ENCODE measurements around the gene KBTBD8.
A peak's percentile ranks its signal among the peaks of the same experiment; 100 is the strongest.

Gene KBTBD8, protein sequence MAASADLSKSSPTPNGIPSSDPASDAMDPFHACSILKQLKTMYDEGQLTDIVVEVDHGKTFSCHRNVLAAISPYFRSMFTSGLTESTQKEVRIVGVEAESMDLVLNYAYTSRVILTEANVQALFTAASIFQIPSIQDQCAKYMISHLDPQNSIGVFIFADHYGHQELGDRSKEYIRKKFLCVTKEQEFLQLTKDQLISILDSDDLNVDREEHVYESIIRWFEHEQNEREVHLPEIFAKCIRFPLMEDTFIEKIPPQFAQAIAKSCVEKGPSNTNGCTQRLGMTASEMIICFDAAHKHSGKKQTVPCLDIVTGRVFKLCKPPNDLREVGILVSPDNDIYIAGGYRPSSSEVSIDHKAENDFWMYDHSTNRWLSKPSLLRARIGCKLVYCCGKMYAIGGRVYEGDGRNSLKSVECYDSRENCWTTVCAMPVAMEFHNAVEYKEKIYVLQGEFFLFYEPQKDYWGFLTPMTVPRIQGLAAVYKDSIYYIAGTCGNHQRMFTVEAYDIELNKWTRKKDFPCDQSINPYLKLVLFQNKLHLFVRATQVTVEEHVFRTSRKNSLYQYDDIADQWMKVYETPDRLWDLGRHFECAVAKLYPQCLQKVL

DNA sequence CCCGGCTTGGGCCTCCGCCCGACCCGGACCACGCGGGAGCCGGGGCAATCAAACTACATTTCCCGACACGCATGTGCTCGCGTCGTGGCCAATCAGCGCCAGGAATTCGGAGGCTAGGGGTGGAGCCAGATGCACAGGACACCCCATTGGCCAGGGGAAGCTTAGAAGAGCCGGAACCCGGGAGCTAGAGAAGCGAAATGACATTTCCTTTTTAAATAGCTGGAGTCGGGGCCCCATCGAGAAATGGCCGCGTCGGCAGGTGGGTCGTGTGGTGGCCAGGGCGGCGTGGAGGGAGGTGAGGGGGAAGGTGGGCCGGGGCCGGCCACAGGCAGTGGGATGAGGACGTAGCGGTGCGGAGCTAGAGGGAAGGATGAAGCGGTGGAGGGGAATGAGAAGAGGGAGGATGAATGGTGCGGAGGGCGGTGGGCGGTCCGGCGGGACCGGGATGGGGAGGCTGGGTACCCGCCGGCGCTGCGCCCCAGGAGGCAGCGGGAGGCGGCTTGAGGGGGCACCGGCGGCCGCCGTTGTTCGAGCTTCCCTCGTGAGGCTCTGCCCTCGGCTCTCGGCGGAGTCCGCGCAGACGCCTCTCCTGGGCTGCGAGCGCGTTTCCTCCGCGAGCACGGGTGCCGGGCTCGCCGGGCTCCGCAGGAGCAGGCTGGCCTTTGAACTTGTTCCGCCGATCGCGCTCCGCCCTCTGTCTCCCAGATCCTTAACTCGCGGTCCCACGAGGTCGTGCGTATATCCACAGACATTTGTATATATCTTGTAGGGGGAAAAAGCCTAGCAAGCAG lies at the start of gene KBTBD8:
Gene KBTBD8, plus strand, starts transcription at position 195 of the 791 bp plus-strand sequence. Its CDS starts 49 bp downstream, at position 244.
- peak; percentile 100 for DNase-seq

GRCh38 chr3:66948838-66949237 lies 49.3 kb upstream of the KBTBD8 start:
- DNase-seq: no peak

- no peak for DNase-seq
Measured at GRCh38 chr3:66949898-66950297, 48.2 kb upstream of the KBTBD8 start.

DNA sequence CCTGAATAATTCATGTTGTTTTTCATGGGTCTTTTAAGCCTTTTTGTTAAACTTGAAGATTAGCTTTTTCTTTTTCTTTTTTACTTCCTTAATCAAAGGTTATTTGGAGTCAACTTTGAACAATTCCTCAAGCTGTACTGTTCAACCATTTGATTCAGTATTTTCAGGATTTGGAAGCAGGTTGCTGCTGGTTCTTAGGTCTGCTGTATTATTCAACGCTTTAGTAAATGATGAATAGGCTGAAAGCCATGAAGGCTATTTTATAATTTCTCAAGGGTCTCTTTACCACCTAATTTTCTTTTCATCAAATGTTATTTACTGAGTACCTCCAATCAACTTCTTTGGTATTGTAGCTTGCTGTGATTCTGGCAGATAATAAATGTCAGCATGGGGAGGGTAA lies 45.8 kb upstream of the KBTBD8 start:
- DNase-seq: no peak

DNA sequence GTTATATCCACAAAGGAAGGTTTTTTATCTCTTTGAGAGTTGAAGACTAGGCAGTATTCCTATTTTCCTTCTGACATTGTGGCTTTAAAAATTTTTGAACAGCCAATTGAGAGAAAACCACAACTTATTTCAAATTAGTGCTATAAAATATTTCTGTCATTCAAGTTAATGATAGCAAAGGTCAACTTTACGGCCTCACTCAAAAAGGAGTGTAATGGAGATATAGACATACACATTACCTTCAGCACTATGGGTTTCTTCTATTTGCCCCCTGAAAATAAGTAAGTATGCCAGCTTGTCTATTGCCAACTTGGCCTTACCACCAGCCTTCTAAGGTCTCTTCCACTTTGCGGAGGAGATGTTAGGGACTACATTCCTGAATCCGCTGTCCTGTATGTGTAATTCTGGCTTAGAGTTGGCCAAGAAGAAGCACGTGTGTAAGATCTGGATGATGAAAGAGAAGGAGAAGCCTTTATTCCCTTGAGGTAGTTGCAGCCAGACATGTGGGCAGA lies 44.1 kb upstream of the KBTBD8 start:
- DNase-seq: no peak

GRCh38 chr3:66956742-66957141 lies 41.4 kb upstream of the KBTBD8 start:
- no peak for DNase-seq

- DNase-seq: peak; percentile 53
Measured at GRCh38 chr3:66957367-66957766, 40.7 kb upstream of the KBTBD8 start.

- no peak for DNase-seq
Measured at GRCh38 chr3:66958067-66958466, 40.0 kb upstream of the KBTBD8 start.

DNA sequence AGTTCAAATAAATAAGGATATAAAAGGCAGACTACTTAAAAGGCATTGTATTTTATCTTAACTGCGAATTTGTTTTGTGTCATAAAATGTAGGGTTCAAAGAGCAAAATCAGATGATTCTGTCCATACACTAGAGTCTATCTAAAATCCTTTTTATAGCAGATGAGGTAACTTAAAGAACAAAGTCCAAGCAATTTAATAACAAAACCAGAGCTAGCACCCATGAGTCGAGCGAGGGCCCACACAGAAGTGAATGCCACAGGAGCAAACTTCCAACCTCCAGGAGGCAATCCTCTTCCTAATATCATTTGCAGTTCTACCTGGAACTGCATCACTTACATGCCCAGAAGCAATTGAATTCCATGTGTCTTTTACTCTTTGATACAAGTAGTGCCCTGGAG lies 35.4 kb upstream of the KBTBD8 start:
- no peak for DNase-seq

DNA sequence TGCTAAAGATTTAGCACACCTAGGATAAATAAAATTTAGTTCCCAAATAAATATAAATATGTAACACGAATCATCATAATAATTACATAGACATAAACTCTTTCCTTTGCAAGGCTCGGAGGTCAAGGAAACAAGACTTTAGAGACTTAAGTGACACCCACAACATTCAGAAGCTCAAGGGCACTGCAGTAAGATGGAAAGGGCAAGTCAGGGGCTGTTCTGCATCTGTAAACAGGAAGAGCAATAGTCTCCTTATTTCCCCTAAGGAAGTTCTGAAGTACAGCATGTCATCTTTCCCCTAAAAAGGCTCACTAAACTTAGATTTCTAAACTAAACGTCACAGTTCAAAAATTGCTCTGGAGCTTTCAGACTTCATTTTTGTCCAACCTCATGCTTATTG lies 26.9 kb upstream of the KBTBD8 start:
- DNase-seq: no peak

GRCh38 chr3:66971891-66972551 lies 26.1 kb upstream of the KBTBD8 start:
- DNase-seq: peak; percentile 89

DNA sequence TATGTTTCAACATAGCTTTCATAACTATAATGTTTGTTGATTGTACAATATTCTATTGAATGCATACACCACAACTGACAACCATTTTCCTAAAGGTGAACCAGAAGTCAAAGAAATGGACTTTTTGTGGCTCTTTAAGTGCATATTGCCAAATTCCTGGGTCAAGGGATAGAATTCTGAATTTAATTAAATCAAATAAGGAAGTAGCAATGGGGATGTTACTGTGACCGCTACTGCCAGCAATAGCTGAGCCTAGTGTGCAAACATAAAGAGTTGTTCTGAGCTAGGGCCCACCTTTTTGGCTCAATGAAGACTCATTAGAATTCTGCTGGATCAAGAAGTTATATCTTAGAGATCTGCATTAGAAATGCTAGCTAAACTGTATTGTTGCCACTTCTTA lies 17.3 kb upstream of the KBTBD8 start:
- no peak for DNase-seq

DNA sequence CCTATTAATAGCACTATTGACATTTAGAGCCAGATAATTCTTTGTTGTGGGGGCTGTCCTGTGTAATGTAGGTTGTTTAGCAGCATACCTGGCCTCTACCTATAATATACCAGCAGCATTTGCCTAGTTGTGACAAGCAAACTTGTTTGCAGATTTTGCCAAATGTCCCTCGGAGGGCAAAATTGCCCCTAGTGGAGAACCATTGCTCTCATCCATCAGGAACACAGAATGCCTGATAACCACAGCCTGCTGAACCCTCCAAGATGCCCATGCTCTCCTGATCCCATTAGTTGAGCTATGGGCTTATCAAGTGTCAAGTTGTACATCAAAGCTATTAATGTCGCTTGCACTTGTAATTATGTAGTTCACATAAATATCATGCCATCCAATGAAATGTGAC lies 15.0 kb upstream of the KBTBD8 start:
- DNase-seq: no peak

GRCh38 chr3:66985336-66985920 lies 12.7 kb upstream of the KBTBD8 start:
- DNase-seq: no peak

DNA sequence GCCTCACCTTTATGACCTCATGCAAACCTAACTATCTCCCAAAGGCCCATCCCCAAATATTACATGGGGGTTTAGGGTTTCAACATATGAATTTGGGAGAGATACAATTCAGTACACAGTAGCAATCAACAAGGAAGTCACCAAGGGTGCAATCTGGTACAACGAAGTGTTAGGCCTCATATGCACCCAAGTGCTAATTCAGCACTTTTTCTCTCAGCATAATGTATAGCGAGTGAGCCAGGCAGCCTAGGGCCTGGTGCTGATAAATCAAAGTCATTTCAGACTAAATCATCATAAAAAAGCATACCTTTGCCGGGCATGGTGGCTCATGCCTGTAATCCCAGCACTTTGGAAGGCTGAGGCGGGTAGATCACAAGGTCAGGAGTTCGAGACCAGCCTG lies 11.7 kb upstream of the KBTBD8 start:
- DNase-seq: no peak

DNA sequence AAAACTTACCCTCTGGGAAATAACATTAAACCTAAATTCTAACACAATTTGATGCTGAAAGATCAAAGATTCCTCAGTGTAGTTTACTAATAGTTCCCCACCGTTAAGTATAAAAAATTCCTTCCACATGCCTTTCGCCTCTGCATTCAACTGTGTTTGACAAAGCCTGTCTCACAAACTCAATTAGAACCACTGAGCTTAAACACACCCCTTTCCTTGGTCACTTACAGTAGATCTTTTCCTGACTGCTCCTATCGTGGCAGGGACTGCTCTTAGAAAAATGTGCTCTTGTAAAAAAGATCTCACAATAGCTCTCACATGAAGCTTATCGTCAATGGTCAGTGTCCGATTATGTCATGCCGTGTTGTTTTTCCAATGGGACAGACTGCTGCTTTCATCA lies 8.9 kb upstream of the KBTBD8 start:
- no peak for DNase-seq

- DNase-seq: no peak
Measured at GRCh38 chr3:66989860-66990696, 8.0 kb upstream of the KBTBD8 start.

DNA sequence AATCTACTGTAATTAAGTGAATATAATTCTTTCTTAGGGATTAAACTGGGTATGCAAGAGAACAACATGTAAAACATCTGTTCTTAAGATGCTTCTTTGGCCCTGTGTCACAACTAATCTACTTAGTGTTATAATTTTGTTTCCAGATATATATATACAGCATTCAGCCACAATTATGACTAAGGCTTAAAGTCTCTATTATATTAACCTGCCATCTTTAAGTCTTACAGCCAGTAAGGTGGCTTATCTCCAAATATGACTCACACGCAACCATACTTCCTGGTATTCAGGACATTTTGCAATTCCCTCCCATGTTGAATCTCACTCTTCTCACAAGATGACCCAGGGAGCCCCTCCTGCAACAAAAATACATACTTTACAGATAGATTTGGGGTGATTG lies 6.6 kb upstream of the KBTBD8 start:
- DNase-seq: no peak

DNA sequence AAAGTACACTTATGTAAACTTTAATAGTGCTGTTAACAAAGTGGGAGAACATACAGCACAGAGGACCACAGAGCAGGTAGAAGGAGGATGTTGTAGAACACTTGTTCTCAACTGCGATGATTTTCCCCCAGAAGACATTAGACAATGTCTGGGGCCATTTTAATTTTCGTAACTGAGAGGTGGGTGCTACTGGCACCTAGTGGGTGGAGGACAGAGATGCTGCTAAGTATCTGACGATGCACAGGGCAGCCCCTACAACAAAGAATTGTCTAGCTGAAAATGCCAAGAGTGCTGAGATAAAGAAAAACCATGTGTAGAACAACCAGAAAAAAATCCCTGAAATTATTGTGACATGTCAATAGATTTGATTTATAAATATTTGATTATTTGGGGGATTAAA lies 5.0 kb upstream of the KBTBD8 start:
- DNase-seq: no peak

DNA sequence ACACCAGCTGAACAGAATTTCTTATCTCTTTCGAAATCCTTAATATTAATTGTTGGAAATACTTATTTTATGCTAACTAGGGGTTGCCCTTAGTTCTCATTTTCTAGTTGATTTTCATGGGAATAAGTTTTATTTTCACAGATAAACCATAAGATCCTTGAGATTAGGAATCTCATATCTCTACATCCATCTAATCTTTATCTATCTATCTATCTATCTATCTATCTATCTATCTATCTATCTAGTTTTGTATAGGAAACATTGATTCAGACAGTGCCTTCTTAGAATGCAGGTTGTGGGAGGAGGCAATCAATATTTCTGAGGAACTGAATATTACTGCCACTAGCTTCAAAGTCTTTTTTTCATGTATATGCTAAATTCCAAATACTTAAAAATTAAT lies 3.5 kb upstream of the KBTBD8 start:
- DNase-seq: no peak

- DNase-seq: no peak
Measured at GRCh38 chr3:66996696-66997095, 1.4 kb upstream of the KBTBD8 start.
